CD4-positive, alpha-beta T cell (primary cell): ENCODE data around the gene INSR. TPM values are rescaled to one million over a fixed set of nuclear protein-coding genes. Genes with fewer than 3 reads are reported as not detected.

ENCODE experiments used
- ATAC-seq: fragments of 200-7000 bp; cut with Tn5 transposase; one replicate; pipeline ENCODE4 v1.10.0; 2022; ENCODE audit warnings: mild to moderate bottlenecking; ENCODE audit not compliant: poor library complexity
- CTCF ChIA-PET: fragments of 350-600 bp; sonication (Branson Sonifier 250); formaldehyde crosslinking; loops from one replicate; lab custom pipeline; 2021; ENCODE audit warnings: antibody characterized with exemption, inconsistent platforms; lab: Charles Lee
- POLR2A ChIA-PET: fragments of 350-600 bp; sonication (Branson Sonifier 250); formaldehyde crosslinking; loops from one replicate; lab custom pipeline; 2021; ENCODE audit warnings: antibody characterized with exemption, inconsistent platforms; lab: Charles Lee
- DNase-seq, 14 experiments: peaks; one replicate each; pipeline ENCODE4 v3.0.0-alpha.2; 2013 to 2020; ENCODE audit warnings: mixed read lengths in 2 of 14
- H3K27ac ChIP-seq, 2 donors: one replicate each; pipeline versions ENCODE4 v1.5.1 to v1.7.0; 2013; ENCODE audit warnings: low read length in 2 of 2, low read depth in 1 of 2, mild to moderate bottlenecking in 1 of 2
- H3K27me3 ChIP-seq, 2 experiments: 1 replicate in 1 of 2; 2 replicates in 1 of 2; pipeline versions ENCODE4 v1.6.1 to v1.7.0; 2013; ENCODE audit warnings: low read length in 2 of 2, control low read depth in 1 of 2, mild to moderate bottlenecking in 1 of 2, moderate library complexity in 1 of 2; ENCODE audit not compliant: insufficient read depth in 2 of 2, control insufficient read depth in 1 of 2
- H3K36me3 ChIP-seq: one replicate; pipeline ENCODE4 v1.6.1; 2013; ENCODE audit warnings: low read length, control low read depth; ENCODE audit not compliant: insufficient read depth
- H3K4me1 ChIP-seq: one replicate; pipeline ENCODE4 v1.6.1; 2013; ENCODE audit warnings: low read length, control low read depth; ENCODE audit not compliant: insufficient read depth
- H3K4me3 ChIP-seq: one replicate; pipeline ENCODE4 v1.5.1; 2013; ENCODE audit warnings: mild to moderate bottlenecking, low read length, moderate library complexity
- H3K9me3 ChIP-seq, 2 experiments: 1 replicate in 1 of 2; 2 replicates in 1 of 2; pipeline versions ENCODE4 v1.6.1 to v1.7.0; 2013; ENCODE audit warnings: low read length in 2 of 2, mild to moderate bottlenecking in 2 of 2, control low read depth in 1 of 2, moderate library complexity in 1 of 2; ENCODE audit not compliant: control insufficient read depth in 1 of 2, insufficient read depth in 1 of 2
- H3K27ac Mint-ChIP-seq: one replicate; pipeline ENCODE4 v1.8.0; 2020; ENCODE audit warnings: mixed read lengths
- H3K27me3 Mint-ChIP-seq: one replicate; pipeline ENCODE4 v1.8.0; 2021; ENCODE audit warnings: mixed read lengths
- H3K36me3 Mint-ChIP-seq: one replicate; pipeline ENCODE4 v1.8.0; 2021; ENCODE audit warnings: low read depth, mixed read lengths
- H3K4me1 Mint-ChIP-seq: one replicate; pipeline ENCODE4 v1.8.0; 2021; ENCODE audit warnings: low read depth, mixed read lengths
- H3K4me3 Mint-ChIP-seq: one replicate; pipeline ENCODE4 v1.8.0; 2020; ENCODE audit warnings: mild to moderate bottlenecking, mixed read lengths
- H3K9me3 Mint-ChIP-seq: one replicate; pipeline ENCODE4 v1.8.0; 2020; ENCODE audit warnings: mixed read lengths
- CTCF ChIP-seq: fragments of 200-600 bp; IDR thresholded peaks from one replicate; pipeline ENCODE4 v1.8.0; 2022; ENCODE audit warnings: antibody characterized with exemption, mild to moderate bottlenecking
- intact Hi-C, 2 experiments: fragments of 100-400 bp; cut with DNase I in 1 of 2; cut with micrococcal nuclease in 1 of 2; formaldehyde crosslinking; loops; one replicate each; pipeline versions ENCODE4 v1.15.1 to v1.9.0; 2023 to 2025; cut with DNase I, micrococcal nuclease
- total RNA-seq, 174 experiments: library from RNA in 2 of 174; stranded (reverse) in 2 of 174; gene quantifications; one replicate each; pipeline ENCODE4 v1.2.3 and lab custom pipeline; 2021 to 2026

INSR gene
- total RNA-seq, 2 experiments from 2014 or later, result 1.8 to 3.0 TPM

- no peak for ATAC-seq
These were observed 205.2 kb downstream of the INSR start for GRCh38 chr19:7088999-7089398.

GRCh38 chr19:7083076-7083956 lies 210.9 kb downstream of the INSR start:
- peaks cover 5% of the 10 kb centered on the region for H3K9me3 Mint-ChIP-seq
- POLR2A ChIA-PET, result interaction anchor here (0.7 kb wide), 1 partner anchor 14 kb away, joined by 4 read pairs; the partner anchor contains the start of gene ZNF557
- intact Hi-C loops, result loop anchor here in 1 of 2 experiments (2.0 to 5.0 kb wide), 2 partner anchors 13 to 191 kb away; no protein-coding TSS in a partner anchor
- H3K4me1 Mint-ChIP-seq, result no peaks in the 10 kb centered on the region
- DNase-seq, result no peak
- Histone ChIP-seq H3K4me3 (no peak overlapping the region), H3K9me3 (peaks cover 71 to 99% of the 10 kb centered on the region in 2 experiments), H3K27ac (no peak overlapping the region), H3K36me3 (peaks cover 61% of the 10 kb centered on the region), H3K4me1 (no peaks in the 10 kb centered on the region), H3K27me3 (no peaks in the 10 kb centered on the region)
- no peaks in the 10 kb centered on the region for H3K27me3 Mint-ChIP-seq
- no peak for TF ChIP-seq CTCF
- no peak overlapping the region for H3K4me3 Mint-ChIP-seq
- H3K27ac Mint-ChIP-seq, result peak overlapping the region; percentile 6
- H3K36me3 Mint-ChIP-seq, result peaks cover 89% of the 10 kb centered on the region
- CTCF ChIA-PET, result no interaction called here
- ATAC-seq, result no peak

More at GRCh38 chr19:7088999-7089398, 205.2 kb downstream of the INSR start:
- peaks cover 4% of the 10 kb centered on the region for H3K36me3 ChIP-seq
- peaks cover 10% of the 10 kb centered on the region for H3K4me1 ChIP-seq
- no peak overlapping the region for H3K27ac ChIP-seq
- intact Hi-C loops, result no loop called here
- H3K36me3 Mint-ChIP-seq, result peaks cover 72% of the 10 kb centered on the region
- no peaks in the 10 kb centered on the region for H3K27me3 Mint-ChIP-seq
- no peaks in the 10 kb centered on the region for H3K27me3 ChIP-seq
- H3K4me1 Mint-ChIP-seq, result peaks cover 7% of the 10 kb centered on the region
- POLR2A ChIA-PET, result interaction anchor here (1.0 to 2.1 kb wide), 3 partner anchors 10 to 20 kb away, joined by 6 to 12 read pairs (median 6); partner anchors contain the start of gene ZNF557
- H3K4me3 ChIP-seq, result no peak overlapping the region
- no peak overlapping the region for H3K27ac Mint-ChIP-seq
- no peak for DNase-seq
- peaks cover 11% of the 10 kb centered on the region for H3K9me3 Mint-ChIP-seq
- no peak for TF ChIP-seq CTCF
- CTCF ChIA-PET, result no interaction called here
- peaks cover 65 to 79% of the 10 kb centered on the region in 2 experiments for H3K9me3 ChIP-seq
- no peak overlapping the region for H3K4me3 Mint-ChIP-seq

- ATAC-seq, result no peak
- ChIA-PET POLR2A (interaction anchor here (0.6 kb wide), 1 partner anchor 398 kb away, joined by 3 read pairs; no protein-coding TSS in a partner anchor), CTCF (no interaction called here)
- peaks cover 73 to 83% of the 10 kb centered on the region in 2 experiments for H3K9me3 ChIP-seq
- no peak for TF ChIP-seq CTCF
- H3K4me3 ChIP-seq, result no peak overlapping the region
- H3K4me1 ChIP-seq, result no peaks in the 10 kb centered on the region
- intact Hi-C loops, result no loop called here
- no peak overlapping the region for H3K27ac ChIP-seq
- peaks cover 4% of the 10 kb centered on the region for H3K4me1 Mint-ChIP-seq
- peaks cover 8% of the 10 kb centered on the region for H3K9me3 Mint-ChIP-seq
- H3K36me3 Mint-ChIP-seq, result peaks cover 98% of the 10 kb centered on the region
- no peak overlapping the region for H3K4me3 Mint-ChIP-seq
- peaks cover 99% of the 10 kb centered on the region for H3K36me3 ChIP-seq
- no peak overlapping the region for H3K27ac Mint-ChIP-seq
- peak in 1 of 14 experiments; percentile 19 for DNase-seq
- H3K27me3 Mint-ChIP-seq, result no peaks in the 10 kb centered on the region
- H3K27me3 ChIP-seq, result no peaks in the 10 kb centered on the region
These were observed 216.2 kb downstream of the INSR start for GRCh38 chr19:7078008-7078407.
